Aorta (tissue), 5 donors: ENCODE results near the gene SNRPE. TPM values are rescaled to one million over a fixed set of nuclear protein-coding genes. Genes with fewer than 3 reads are reported as not detected.
"Not testable (repeated sequence)": the region's sequence is repeated elsewhere in the genome, so short reads cannot be mapped to it uniquely, and the experiment has no call there.

Source experiments
- ATAC-seq: fragments of 200-7000 bp; cut with Tn5 transposase; one replicate; pipeline ENCODE4 v1.9.1; 2022; ENCODE audit warnings: moderate library complexity; ENCODE audit not compliant: low FRiP score
- DNase-seq, 2 donors: peaks; one replicate each; pipeline ENCODE4 v3.0.0-alpha.2; 2020
- H3K27ac ChIP-seq, 2 donors: one replicate each; pipeline ENCODE4 v1.5.1; 2013; ENCODE audit warnings: low read length in 2 of 2, mild to moderate bottlenecking in 2 of 2, moderate library complexity in 2 of 2, control low read depth in 1 of 2, inconsistent platforms in 1 of 2, low read depth in 1 of 2
- H3K27me3 ChIP-seq, 2 donors: one replicate each; pipeline ENCODE4 v1.6.1; 2013; ENCODE audit warnings: control low read depth in 1 of 2, low read length in 1 of 2, mild to moderate bottlenecking in 1 of 2, moderate library complexity in 1 of 2; ENCODE audit not compliant: insufficient read depth in 2 of 2, control insufficient read depth in 1 of 2
- H3K36me3 ChIP-seq, 2 donors: one replicate each; pipeline ENCODE4 v1.6.1; 2013; ENCODE audit warnings: control low read depth in 1 of 2, low read length in 1 of 2, mild to moderate bottlenecking in 1 of 2; ENCODE audit not compliant: insufficient read depth in 2 of 2, control insufficient read depth in 1 of 2
- H3K4me1 ChIP-seq, 2 donors: one replicate each; pipeline ENCODE4 v1.6.1; 2013; ENCODE audit warnings: low read length in 2 of 2, control low read depth in 1 of 2, mild to moderate bottlenecking in 1 of 2, moderate library complexity in 1 of 2; ENCODE audit not compliant: insufficient read depth in 2 of 2, control insufficient read depth in 1 of 2
- H3K4me3 ChIP-seq, 2 donors: one replicate each; pipeline ENCODE4 v1.5.1; 2013; ENCODE audit warnings: low read length in 2 of 2, control low read depth in 1 of 2, mild to moderate bottlenecking in 1 of 2
- H3K9me3 ChIP-seq: one replicate; pipeline ENCODE4 v1.6.1; 2013; ENCODE audit warnings: mild to moderate bottlenecking, low read length; ENCODE audit not compliant: control insufficient read depth
- WGBS, 2 donors: extraction: QIAGEN DNeasy Blood & Tissue Kit; methylation state at CpG; one replicate each; pipeline ENCODE4 v1.1.7; 2013; 5-methylcytosine and 5-hydroxymethylcytosine counted together
- intact Hi-C, 2 donors: fragments of 100-400 bp; cut with DNase I; formaldehyde crosslinking; loops; one replicate each; pipeline versions ENCODE4 v1.14.2 to v1.15.0; 2022
- long read RNA-seq, 2 donors: library from polyadenylated mRNA; unstranded; transcript quantifications; one replicate each; pipeline ENCODE4 v2.0.0, GENCODE V29; 2020 to 2021
- polyA plus RNA-seq, 2 donors: library from polyadenylated mRNA; stranded (reverse); fragments of 200-250 nt; gene quantifications; one replicate each; pipeline ENCODE4 v1.2.3, GENCODE V29; 2013
- total RNA-seq, 2 donors: library from RNA; stranded (reverse); fragmentation: NEBNext Ultra II Directional; extraction: Animal tissue kit (Norgen Biotek cat#: 25700); gene quantifications; one replicate each; pipeline ENCODE4 v1.2.1, GENCODE V29; 2021
- donor health status: healthy with polysubstance abuse.
- donor health status: Bipolar disorder and iron deficiency.
- donor health status: DM: no; HTN: no; CAD: no.
- donor health status: DM: no; HTN: no; CAD: no.
- donor health status: DM: yes; HTN: yes; CAD: no.

The SNRPE gene
- 10 to 100 TPM; 53.7 to 55.0 TPM for total RNA-seq
- 100 to 1,000 TPM in 1 of 2 donors, 10 to 100 TPM in 1; 69.3 to 172 TPM for polyA plus RNA-seq
- long read RNA-seq, donor 1, transcript SNRPE-202 (5 exons, 942 nt) = major isoform, 9 of 10 reads
- long read RNA-seq, donor 1, partial matches to known transcripts = 0 of 10 reads
- long read RNA-seq, donor 1, other reads (novel, unspliced or antisense) = 0 of 10 reads
- long read RNA-seq, donor 2, transcript SNRPE-202 (5 exons, 942 nt) = major isoform, 11 of 14 reads
- long read RNA-seq, donor 2, partial matches to known transcripts = 0 of 14 reads
- long read RNA-seq, donor 2, other reads (novel, unspliced or antisense) = 1 of 14 reads

GRCh38 chr1:203861379-203862184 lies at the start of gene SNRPE:
Gene SNRPE (plus strand): TSS chr1:203861599. CDS start chr1:203861660, 61 bp downstream.
- peaks cover 4 to 5% of the 10 kb centered on the region in 2 donors for H3K36me3 ChIP-seq
- H3K4me3 ChIP-seq = peak within 1 kb of the TSS; percentile 56 to 61
- no peaks in the 10 kb centered on the region for H3K27me3 ChIP-seq
- H3K9me3 ChIP-seq = no peaks in the 10 kb centered on the region
- WGBS, 2 donors = 0% methylated on average over 47 to 48 of the region's 48 CpGs
- H3K4me1 ChIP-seq = peaks cover 4 to 7% of the 10 kb centered on the region in 2 donors
- ATAC-seq (peak; percentile 99), DNase-seq (peak; percentile 97 to 98)
- H3K27ac ChIP-seq = peak within 1 kb of the TSS in 1 of 2 donors; percentile 83
- intact Hi-C loops = loop anchor here (2.0 to 10.0 kb wide), 5 partner anchors 64 to 543 kb away; partner anchors contain the start of genes ZBED6 (in 1 of the 2) and ZC3H11A (in 1 of the 2)

DNA sequence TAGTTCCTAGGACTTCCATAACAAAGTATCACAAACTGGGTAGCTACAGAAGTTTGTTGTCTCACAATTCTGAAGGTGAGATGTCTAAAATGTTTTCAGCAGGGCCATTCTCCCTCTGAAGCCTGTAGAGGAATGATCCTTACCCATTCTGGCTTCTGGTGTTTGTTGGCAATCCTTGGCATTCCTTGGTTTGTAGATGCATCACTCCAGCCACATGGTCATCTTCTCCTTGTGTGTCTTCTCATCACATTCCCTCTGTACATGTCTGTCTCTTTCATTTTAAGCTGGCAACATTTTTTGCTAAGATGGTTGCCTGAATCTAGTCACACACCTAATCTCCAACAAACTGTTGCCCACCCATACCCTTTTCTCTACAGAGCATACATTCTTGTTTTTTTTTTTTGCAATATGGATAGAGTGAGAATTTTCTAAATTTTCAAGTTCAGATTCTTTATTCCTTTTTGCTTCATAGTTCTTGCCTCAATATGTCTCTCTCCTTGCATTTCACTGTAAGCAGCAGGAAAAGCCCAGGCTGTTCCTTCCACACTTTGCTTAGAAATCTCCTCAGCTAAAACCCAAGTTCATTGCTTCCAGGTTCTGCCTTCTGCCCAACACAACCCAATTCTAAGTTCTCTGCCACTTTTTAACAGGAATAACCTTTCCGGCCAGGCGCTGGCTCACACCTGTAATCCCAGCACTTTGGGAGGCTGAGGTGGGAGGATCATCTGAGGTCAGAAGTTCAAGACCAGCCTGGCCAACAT lies 47.6 kb upstream of the SNRPE start:
- no peak for ATAC-seq
- no peaks in the 10 kb centered on the region for H3K9me3 ChIP-seq
- intact Hi-C loops = no loop called here
- H3K4me3 ChIP-seq = no peak overlapping the region
- no peak for DNase-seq
- 96 to 99% methylated on average over 2 of the region's 2 CpGs for WGBS, 2 donors
- no peaks in the 10 kb centered on the region for H3K4me1 ChIP-seq
- H3K27ac ChIP-seq = no peak overlapping the region
- H3K27me3 ChIP-seq = no peaks in the 10 kb centered on the region
- H3K36me3 ChIP-seq = peaks cover 0 to 5% of the 10 kb centered on the region in 2 donors

DNA sequence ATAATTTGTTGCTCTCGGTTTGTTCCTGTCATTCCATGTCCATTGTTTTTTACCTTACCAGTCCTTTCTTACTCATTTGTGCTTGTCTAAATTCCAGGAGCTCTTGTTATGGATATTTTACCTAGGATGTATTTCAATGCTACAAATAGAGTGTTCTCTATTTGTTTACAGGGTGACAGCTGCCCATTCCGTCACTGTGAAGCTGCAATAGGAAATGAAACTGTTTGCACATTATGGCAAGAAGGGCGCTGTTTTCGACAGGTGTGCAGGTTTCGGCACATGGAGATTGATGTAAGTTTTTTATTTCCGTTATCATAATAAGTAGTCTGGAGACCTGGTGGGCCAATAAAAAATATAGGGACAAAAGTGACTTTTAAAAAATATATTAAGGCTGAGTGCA lies 43.0 kb upstream of the SNRPE start:
- H3K4me3 ChIP-seq = no peak overlapping the region
- peaks cover 0 to 5% of the 10 kb centered on the region in 2 donors for H3K36me3 ChIP-seq
- DNase-seq = no peak
- H3K4me1 ChIP-seq = no peaks in the 10 kb centered on the region
- H3K27me3 ChIP-seq = no peaks in the 10 kb centered on the region
- H3K27ac ChIP-seq = no peak overlapping the region
- no peak for ATAC-seq
- WGBS, 2 donors = 94 to 95% methylated on average over 6 of the region's 6 CpGs
- intact Hi-C loops = no loop called here
- H3K9me3 ChIP-seq = no peaks in the 10 kb centered on the region

GRCh38 chr1:203823306-203823705 lies 38.1 kb upstream of the SNRPE start:
- H3K4me3 ChIP-seq = no peak overlapping the region
- H3K9me3 ChIP-seq = no peaks in the 10 kb centered on the region
- intact Hi-C loops = no loop called here
- DNase-seq (no peak), ATAC-seq (no peak)
- no peaks in the 10 kb centered on the region for H3K36me3 ChIP-seq
- H3K27ac ChIP-seq = no peak overlapping the region
- H3K27me3 ChIP-seq = no peaks in the 10 kb centered on the region
- no peaks in the 10 kb centered on the region for H3K4me1 ChIP-seq
- WGBS, 2 donors = 48 to 69% methylated on average over 1 of the region's 1 CpG

GRCh38 chr1:203826175-203826574 lies 35.2 kb upstream of the SNRPE start:
- Histone ChIP-seq H3K36me3 (no peaks in the 10 kb centered on the region), H3K27me3 (no peaks in the 10 kb centered on the region), H3K4me1 (no peaks in the 10 kb centered on the region), H3K9me3 (no peaks in the 10 kb centered on the region), H3K27ac (no peak overlapping the region), H3K4me3 (no peak overlapping the region)
- intact Hi-C loops = no loop called here
- ATAC-seq (no peak), DNase-seq (no peak)
- WGBS, 2 donors = 83 to 88% methylated on average over 2 of the region's 2 CpGs

- DNase-seq = no peak
- intact Hi-C loops = no loop called here
- Histone ChIP-seq H3K27me3 (no peaks in the 10 kb centered on the region), H3K36me3 (no peaks in the 10 kb centered on the region), H3K4me1 (no peaks in the 10 kb centered on the region), H3K27ac (no peak overlapping the region), H3K4me3 (no peak overlapping the region), H3K9me3 (no peaks in the 10 kb centered on the region)
- ATAC-seq = no peak
- WGBS, 2 donors = 19 to 30% methylated on average over 5 of the region's 5 CpGs
These were observed 33.4 kb upstream of the SNRPE start for GRCh38 chr1:203828002-203828401.

DNA sequence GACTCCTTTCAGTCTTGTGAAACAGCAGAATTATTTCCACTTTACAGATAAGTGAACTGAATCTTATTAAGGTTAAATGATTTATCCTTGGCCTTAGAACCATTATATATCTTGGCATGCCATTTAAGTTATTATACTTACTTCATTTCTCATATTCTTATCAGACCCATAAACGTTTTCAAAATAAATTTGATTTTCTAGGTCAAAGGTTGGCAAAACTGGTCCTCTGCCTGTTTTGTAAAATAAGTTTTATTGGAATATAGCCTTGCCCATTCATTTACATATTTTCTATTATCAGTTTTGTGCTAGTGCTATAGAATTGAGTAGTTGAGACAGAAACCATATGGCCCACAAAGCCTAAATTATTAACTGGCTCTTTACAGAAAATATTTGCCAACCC lies 32.9 kb upstream of the SNRPE start:
- no peaks in the 10 kb centered on the region for H3K4me1 ChIP-seq
- intact Hi-C loops = no loop called here
- no peaks in the 10 kb centered on the region for H3K27me3 ChIP-seq
- no peaks in the 10 kb centered on the region for H3K9me3 ChIP-seq
- no peaks in the 10 kb centered on the region for H3K36me3 ChIP-seq
- H3K27ac ChIP-seq = peak overlapping the region in 1 of 2 donors; percentile 14
- ATAC-seq = no peak
- WGBS, 2 donors = 3 to 7% methylated on average over 1 of the region's 1 CpG
- no peak for DNase-seq
- no peak overlapping the region for H3K4me3 ChIP-seq

GRCh38 chr1:203829247-203829646 lies 32.2 kb upstream of the SNRPE start:
- H3K27me3 ChIP-seq, H3K9me3 ChIP-seq, H3K4me3 ChIP-seq, H3K36me3 ChIP-seq, intact Hi-C loops, H3K27ac ChIP-seq, DNase-seq, H3K4me1 ChIP-seq: not testable (repeated sequence)
- ATAC-seq = peak; percentile 59
- 32 to 42% methylated on average over 5 of the region's 5 CpGs for WGBS, 2 donors
